ENCODE data around the gene NOD2.
A peak's percentile ranks its signal among the peaks of the same experiment; 100 is the strongest.

The NOD2 gene

DNA sequence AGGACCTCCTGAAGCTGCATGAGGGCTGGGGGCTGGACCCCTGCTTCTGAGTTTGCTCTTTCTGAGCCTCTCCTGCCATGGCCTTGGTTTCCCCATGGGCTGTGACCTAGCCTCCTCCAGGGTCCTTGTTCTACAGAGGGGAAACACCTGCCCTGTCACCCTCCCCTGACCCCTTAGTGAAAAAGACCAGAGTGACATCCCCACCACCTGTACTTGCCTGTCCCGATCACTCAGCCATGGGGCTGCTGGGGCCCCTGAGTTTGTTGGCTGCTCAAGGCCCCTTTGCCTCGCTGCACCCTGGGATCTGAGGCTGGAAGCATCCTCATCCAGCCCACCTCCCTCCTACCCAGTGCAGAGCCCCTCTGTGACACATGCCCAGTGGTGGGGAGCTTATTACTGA, 800 bp downstream of the NOD2 start:
- DNase-seq (ENCODE audit: low read depth), result no peak

DNA sequence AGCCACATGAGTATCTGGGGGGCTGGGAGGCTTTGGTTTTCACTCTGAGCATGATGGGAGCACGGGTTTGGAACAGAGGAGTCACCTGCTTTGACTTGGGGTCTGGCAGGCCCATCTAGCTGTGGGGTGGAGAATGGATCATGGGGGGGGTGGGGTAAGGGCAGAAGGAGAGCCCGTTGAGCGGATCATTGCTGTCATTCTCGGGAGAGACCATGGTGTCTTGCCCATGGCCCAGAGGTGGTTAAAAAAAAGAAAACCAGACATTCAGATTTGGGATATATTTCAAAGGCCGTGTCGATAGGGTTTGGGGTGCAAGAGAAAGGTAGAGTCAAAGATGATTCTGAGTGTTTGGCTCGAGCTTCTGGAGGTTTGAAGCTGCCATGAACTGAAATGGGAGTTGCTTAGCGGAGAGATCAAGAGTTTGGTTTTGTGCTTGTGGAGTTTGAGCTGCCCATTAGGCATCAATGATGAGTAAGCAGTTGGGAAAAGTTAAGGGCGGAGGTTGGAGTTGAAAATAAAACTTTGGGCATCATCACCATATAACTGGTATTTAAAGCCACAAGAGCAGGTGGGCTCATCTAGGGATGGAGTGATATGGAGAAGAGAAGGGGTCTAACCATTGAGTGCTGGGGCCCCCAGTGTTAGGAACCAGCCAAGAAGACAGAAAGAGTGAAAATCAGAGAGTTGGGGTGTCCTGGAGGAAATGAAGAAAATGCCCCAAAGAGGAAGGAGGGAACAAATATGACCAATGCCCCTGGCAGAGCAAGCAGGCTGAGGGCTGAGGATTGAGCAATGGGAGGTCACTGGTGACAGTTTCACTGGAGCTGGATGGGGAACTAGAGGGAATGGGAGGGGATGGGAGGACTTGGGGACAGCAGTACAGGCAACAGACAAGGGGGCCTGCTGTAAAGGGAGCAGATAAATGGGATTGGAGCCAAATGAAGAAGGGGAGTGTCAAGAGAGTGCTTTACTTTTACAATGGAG, 1.9 kb downstream of the NOD2 start:
- no peak for DNase-seq (ENCODE audit: low read depth)

DNA sequence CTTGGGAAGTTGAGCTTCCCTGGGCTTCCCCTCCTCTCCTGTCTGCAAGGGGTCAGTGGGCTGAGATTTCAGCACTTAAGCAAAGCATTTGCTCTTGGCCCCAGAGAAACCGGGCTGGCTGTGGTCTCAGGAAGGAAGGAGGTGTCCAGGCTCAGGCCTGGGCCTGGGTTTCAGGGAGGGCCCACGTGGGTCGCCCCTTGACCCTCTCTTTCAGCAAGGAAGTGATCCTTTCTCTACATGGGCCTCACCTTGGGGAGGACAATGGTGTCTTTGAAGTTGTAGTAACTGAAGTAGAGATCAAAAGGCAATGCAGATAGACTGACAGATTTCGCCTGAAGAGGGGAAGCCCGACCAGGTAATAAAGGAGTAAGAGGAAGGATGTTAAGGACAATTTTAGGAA, 2.7 kb downstream of the NOD2 start:
- DNase-seq (ENCODE audit: low read depth), result no peak

DNA sequence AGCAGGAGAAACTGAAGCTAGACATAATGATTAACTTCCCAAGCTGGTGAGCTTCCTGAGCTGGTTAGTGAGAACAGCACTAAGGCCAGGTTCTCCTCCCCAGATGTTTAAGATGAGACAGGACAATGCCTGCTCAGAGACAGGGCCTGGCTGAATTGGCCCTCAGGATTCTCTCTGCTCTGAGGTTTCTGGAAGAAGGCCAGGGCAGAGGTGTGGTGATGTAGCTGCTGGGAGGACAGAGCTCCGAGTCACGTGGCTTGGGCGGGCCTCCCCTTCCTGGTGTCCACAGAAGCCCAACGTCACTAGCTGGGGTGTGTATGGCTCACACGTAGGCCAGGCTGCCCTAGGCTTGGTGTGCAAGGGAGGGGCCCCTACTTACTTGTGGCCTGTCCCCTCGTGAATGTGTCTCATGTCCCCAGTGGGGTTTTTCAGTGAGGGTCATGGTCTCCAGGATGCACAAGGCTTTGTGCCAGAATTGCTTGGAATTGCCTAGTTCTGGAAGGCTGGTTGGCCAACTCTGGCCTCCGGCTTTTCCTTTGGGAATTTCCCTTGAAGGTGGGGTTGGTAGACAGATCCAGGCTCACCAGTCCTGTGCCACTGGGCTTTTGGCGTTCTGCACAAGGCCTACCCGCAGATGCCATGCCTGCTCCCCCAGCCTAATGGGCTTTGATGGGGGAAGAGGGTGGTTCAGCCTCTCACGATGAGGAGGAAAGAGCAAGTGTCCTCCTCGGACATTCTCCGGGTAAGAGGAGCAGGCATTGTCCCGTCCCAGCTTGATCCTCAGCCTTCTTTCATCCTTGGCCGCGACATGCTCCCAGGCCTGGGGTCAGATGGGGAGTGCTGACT, 3.4 kb downstream of the NOD2 start:
- DNase-seq (ENCODE audit: low read depth), result no peak

DNA sequence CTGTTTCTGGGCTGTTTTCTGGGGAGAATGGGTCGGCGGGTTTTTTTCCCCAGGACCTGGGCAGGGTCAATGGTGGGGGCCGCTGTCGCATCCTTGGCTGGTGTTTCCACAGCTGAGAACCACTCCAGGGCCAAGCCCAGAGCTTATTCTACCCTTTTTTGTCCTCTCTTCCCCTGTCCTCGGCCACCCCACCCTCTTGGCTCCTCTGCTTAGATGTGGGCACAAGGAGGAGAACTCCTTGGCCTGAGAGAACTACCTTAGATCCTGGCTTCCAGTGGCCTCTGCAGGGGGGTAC, 4.0 kb downstream of the NOD2 start:
- DNase-seq (ENCODE audit: low read depth), result no peak

DNA sequence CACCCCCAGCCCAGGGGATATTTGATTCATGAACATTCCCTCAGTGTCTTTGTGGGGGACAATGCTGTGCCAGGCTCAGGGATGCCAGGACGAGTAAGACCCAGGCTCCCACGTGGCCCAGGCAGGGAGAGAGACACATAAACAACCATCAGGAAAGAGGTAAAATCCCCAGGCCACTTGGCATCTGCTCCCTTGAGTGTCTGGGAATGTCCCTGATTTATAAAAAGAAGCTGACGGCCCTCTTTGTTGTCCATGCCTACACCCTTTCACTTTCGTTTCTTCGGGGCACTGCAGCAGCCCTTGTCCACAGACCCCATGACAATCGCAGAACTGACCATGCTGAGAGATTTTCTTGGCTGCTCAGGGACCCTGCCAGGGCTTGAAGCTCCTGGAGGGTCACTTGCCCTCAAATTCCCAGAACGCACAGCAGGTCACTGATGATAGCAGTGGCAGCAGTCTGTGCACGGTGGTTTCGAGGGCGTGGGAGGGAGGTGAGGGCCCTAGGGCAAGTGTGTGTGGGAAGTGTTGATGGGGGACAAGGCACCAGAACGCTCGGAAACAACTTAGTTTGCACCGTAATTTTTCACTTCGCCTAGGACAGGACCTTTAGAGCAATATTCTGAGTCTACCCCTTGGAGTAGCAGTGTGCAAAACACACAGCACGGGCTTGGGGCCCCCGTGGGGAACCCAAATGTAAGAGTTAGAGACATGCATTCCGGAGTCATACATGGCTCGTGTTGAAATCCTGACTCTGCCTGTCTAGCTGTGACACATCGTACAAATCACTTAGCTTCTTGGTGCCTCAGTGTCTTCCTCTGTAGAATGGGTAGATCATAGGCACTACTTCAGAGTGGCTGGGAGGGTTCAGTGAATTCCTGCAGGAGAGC, 4.7 kb downstream of the NOD2 start:
- peak; percentile 36 for DNase-seq (ENCODE audit: low read depth)

DNA sequence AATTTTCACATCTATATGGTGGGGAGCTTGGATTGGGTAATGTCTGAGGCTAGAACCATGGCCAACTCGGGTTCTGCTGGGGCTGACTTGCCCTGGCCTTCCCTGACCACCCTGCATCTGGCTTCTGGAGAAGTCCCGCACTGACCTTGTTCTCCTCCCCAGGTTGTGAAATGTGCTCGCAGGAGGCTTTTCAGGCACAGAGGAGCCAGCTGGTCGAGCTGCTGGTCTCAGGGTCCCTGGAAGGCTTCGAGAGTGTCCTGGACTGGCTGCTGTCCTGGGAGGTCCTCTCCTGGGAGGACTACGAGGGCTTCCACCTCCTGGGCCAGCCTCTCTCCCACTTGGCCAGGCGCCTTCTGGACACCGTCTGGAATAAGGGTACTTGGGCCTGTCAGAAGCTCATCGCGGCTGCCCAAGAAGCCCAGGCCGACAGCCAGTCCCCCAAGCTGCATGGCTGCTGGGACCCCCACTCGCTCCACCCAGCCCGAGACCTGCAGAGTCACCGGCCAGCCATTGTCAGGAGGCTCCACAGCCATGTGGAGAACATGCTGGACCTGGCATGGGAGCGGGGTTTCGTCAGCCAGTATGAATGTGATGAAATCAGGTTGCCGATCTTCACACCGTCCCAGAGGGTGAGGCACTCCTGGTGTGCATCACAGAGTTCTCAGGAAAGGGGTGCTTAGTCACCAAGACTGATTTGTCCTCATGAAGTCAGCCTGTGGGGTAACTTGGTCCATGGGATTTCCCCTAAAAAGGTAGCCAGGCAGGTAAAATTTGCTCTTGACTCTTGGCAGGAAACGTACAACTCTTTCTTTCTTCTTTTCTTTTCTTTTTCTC, 6.1 kb downstream of the NOD2 start:
- no peak for DNase-seq (ENCODE audit: low read depth)

DNA sequence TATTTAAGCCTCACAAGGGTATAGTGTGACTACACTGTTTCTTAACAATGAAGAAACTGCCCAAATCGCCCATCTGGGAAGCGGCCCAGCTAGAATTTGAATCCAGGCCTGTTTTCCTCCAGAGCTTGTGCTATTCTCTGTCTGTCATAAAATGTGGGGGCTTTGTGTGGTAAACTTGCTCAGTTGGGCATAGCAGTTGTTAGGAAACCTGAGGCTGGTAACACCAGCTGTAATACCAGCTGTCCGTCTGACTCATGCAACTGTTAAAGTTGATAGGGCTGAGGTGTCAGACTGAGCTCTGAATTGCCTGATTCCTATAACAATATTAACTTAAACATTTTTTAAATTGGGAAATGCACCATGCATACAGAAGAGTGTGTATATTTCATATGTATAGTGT, 9.3 kb downstream of the NOD2 start:
- DNase-seq (ENCODE audit: low read depth), result no peak

DNA sequence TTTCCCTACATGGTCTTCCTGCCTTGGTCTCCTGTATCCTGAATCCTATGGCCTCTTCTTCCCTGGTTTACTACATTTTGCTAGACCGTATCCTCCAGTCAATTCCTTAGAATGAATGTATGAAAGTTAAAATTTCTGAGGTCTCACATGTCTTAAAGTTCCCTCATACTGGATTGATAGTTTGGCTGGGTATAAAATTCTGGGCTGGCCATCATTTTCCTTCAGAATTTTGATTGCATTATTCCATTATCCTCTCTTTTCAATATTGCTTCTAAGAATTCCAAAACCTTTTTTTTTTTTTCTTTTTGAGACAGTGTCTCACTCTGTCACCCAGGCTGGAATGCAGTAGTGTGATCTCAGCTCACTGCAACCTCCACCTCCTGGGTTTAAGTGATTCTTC, 10.8 kb downstream of the NOD2 start:
- DNase-seq (ENCODE audit: low read depth), result no peak

DNA sequence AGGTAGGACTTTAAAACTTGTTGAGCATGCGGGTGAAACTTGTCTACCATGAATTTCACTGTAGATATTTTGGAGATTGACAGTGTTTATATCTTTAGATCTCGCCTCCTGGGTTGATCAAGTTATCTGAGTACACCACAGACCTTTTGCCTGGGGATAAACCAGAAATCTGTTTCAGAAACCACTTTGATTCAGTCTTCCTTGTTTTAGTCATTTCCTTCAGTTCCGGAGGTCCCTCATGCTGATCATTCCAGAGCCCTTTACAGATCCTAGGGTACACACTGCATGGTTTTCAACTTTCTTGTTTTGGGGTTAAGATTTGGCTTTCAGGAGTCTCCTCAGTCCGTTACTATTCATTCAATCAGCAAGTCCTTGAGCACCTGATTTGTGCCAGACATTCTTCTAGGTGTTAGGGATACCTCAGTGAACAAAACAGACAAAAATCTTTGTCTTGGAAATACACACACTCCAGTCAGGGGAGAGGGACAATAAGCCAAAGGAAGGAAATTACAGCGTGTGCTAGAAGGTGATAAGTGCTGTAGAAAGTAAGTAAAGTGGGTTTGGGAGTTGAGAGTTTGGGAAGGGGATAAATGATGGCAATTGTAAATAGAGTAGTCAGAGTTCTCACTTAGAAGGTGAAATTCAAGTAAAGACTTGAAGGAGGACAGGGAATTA, 12.2 kb downstream of the NOD2 start:
- no peak for DNase-seq (ENCODE audit: low read depth)

DNA sequence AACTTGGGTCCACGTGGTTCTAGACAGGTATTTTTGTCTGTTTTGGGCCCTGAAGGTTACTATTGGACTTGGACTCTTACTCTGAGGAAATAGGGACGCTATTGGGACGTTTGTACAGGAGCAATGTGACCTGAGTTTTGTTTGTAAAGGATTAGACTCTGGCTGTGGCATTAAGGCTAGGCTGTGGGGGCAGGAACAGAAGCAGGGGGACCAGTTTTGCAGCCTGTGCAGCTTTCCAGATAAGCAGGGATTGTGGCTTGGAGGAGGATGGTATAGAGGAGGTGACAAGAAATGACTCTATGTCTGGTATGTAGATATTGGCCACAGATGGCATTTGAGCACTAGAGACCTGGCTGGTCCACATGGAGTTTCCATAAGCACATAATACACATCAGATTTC, 12.8 kb downstream of the NOD2 start:
- no peak for DNase-seq (ENCODE audit: low read depth)

DNA sequence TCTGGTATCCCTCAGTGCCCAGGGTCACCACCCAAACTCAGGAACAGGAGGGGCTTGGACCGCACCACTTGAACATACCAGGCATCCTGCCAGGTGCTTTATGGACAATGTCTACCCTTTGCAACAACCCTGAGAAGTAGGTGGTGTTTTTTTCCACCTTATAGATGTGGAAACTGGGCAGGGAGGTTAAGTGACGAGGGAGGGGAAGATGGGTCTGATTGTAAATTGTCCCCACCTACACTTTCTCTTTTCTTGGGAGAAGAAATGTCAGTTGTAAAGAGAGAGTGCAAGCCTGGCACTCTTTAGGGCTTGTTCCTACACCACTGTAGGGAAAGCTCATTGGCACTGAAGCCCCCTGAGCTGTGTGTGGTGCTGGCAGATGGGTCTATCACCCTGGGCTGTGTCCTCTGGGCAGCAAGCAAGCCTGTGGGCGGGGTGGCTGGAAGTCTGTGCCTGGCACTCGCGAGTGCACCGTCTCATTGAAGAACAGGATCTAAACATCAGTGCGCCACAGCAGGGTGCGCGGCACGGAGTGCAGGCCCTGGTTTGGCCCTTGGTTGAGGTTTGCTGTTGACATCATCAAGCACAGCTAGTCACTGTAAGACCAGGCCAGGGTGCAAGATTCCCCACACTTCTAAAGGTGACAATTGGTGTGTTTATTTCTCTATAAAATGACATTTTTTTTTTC, 15.1 kb downstream of the NOD2 start:
- no peak for DNase-seq (ENCODE audit: low read depth)

DNA sequence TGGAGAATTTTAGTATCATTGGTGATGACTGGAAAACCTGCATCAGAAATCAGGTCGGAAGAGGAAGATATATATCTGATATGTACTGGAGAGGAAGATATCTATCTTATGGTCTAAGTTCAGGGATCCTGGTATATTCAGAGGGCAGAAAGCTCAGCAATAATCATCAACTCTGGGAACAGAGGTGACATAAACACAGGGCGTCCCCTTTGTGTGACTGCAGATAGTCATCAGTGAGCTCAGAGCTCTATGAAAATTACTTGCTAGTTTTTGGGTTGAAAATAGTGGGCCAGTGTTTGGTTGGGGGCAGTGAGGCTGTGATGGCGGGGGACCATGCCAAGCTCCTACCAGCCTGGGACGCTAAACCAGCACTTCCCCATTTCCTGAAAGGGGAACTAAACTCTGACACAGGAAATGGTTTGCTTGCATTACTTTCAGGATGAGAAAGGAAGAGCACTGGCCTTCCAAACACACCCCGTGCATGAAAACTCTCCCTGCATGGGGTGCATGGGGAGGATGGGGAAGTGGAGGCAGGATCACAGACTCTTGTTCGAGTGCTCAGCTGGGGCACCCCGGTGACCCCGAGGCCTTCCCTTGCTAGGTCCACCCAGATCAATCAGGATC, 15.8 kb downstream of the NOD2 start:
- DNase-seq (ENCODE audit: low read depth), result no peak

DNA sequence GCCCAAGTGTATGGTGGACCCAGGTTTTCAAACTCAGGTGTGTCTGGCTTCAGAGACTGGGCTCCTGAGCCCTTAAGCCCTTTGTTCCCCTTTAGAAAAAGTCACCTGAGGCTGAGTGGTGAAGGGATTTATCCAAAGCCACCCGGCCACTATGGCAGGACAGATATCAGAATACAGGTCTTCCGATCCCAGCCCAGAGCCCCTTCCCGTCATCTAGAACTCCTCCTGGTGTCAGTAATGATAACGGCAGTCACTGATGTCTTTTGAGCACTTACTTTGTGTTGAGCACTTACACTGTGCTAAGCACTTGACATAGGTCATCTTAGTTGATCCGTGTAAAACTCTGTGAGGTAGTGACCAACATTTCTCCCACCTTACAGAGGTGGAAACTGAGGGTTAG, 16.6 kb downstream of the NOD2 start:
- DNase-seq (ENCODE audit: low read depth), result no peak

DNA sequence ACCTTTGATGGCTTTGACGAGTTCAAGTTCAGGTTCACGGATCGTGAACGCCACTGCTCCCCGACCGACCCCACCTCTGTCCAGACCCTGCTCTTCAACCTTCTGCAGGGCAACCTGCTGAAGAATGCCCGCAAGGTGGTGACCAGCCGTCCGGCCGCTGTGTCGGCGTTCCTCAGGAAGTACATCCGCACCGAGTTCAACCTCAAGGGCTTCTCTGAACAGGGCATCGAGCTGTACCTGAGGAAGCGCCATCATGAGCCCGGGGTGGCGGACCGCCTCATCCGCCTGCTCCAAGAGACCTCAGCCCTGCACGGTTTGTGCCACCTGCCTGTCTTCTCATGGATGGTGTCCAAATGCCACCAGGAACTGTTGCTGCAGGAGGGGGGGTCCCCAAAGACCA, 17.6 kb downstream of the NOD2 start:
- DNase-seq (ENCODE audit: low read depth), result no peak

DNA sequence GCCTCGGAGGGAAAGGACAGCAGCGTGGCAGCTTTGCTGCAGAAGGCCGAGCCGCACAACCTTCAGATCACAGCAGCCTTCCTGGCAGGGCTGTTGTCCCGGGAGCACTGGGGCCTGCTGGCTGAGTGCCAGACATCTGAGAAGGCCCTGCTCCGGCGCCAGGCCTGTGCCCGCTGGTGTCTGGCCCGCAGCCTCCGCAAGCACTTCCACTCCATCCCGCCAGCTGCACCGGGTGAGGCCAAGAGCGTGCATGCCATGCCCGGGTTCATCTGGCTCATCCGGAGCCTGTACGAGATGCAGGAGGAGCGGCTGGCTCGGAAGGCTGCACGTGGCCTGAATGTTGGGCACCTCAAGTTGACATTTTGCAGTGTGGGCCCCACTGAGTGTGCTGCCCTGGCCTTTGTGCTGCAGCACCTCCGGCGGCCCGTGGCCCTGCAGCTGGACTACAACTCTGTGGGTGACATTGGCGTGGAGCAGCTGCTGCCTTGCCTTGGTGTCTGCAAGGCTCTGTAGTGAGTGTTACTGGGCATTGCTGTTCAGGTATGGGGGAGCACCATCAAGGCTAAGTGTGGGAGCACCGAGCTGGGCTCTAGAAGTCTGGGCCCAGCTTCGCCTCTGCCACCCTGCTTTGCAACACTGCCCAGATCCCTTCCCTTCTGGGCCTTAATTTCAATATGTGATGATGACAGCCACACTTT, 18.6 kb downstream of the NOD2 start:
- DNase-seq (ENCODE audit: low read depth), result no peak

DNA sequence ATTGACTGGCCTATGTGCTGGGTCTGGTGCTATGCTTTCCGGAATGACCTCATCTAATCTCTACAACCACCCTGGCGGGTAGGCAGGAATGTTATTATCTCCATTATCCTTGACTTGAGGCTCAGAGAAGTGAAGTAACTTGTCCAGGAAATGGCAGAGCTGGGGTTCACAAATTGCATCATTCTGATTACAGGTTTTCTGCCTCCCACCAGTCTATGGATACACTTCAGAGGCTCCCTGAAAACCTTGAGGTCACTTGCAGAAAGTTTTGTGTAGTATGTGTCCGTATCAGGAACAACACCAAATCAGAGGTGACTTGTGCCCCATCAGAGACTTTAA, 19.1 kb downstream of the NOD2 start:
- no peak for DNase-seq (ENCODE audit: low read depth)

DNA sequence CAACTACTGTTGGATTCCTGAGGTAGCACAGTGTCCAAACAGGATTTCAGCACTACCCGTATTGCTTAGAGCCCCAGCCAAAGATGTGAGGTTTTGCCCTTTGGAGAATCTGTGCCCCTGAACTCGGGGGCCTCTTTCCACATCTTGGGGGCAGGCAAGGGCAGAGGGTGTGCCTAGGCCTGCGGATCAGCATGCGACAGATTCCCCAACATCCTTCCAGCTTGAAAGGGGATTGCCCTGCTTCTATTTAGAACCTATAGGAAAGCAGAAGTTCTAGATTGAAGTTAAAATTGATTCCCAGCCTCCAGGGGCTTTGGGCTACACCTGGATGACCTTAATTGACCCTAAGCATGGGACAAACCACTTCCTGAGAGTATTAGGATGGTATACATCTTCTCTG, 19.6 kb downstream of the NOD2 start:
- no peak for DNase-seq (ENCODE audit: low read depth)

DNA sequence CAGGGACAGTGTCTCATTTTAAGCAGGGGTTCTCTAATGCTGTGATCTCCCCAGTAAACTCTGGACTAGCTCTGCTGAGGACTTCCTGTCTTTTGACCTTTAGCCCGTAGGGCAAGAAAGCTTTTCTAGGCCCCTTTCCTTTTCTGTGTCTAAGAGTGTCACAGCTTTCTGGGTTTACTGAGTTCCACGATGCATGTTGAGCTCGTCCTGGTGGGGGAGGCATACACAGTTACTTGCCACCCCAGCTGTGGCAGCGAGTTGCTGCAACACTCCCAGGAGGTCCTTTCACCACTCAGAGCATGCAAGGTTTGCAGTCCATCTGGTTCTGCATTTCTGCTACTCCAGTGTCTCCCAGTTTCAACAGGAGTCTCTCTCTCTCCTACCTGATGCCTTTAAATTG, 23.7 kb downstream of the NOD2 start:
- no peak for DNase-seq (ENCODE audit: low read depth)
